HG03135 (cell line): ENCODE results near the gene LINGO4.
"Not testable (repeated sequence)": the region's sequence is repeated elsewhere in the genome, so short reads cannot be mapped to it uniquely, and the experiment has no call there.

ENCODE experiments used
- ATAC-seq: cut with Tn5 transposase; IDR thresholded peaks from one replicate; pipeline ENCODE4 v1.9.1; 2021; ENCODE audit warnings: mild to moderate bottlenecking, moderate library complexity; ENCODE audit not compliant: unreplicated experiment

LINGO4 gene

GRCh38 chr1:151783796-151784195 is 21.4 kb downstream of the LINGO4 start:
- no peak for ATAC-seq

- ATAC-seq: no peak
Measured at GRCh38 chr1:151782741-151783140, 22.5 kb downstream of the LINGO4 start.

- ATAC-seq: not testable (repeated sequence)
Measured at GRCh38 chr1:151782026-151782425, 23.2 kb downstream of the LINGO4 start.

GRCh38 chr1:151780736-151781135 is 24.5 kb downstream of the LINGO4 start:
- ATAC-seq: not testable (repeated sequence)

GRCh38 chr1:151779852-151780251 is 25.4 kb downstream of the LINGO4 start:
- no peak for ATAC-seq

- ATAC-seq: no peak
Measured at GRCh38 chr1:151777317-151777716, 27.9 kb downstream of the LINGO4 start.

- no peak for ATAC-seq
Measured at GRCh38 chr1:151776665-151777062, 28.6 kb downstream of the LINGO4 start.

- no peak for ATAC-seq
Measured at GRCh38 chr1:151775894-151776664, 29.1 kb downstream of the LINGO4 start.

GRCh38 chr1:151774256-151774922 is 30.8 kb downstream of the LINGO4 start:
- no peak for ATAC-seq

GRCh38 chr1:151773702-151774101 is 31.5 kb downstream of the LINGO4 start:
- ATAC-seq: no peak

GRCh38 chr1:151769270-151769669 is 35.9 kb downstream of the LINGO4 start:
- not testable (repeated sequence) for ATAC-seq

- ATAC-seq: not testable (repeated sequence)
Measured at GRCh38 chr1:151768351-151769066, 36.7 kb downstream of the LINGO4 start.

- no peak for ATAC-seq
Measured at GRCh38 chr1:151763990-151764389, 41.2 kb downstream of the LINGO4 start.

GRCh38 chr1:151762941-151763921 is 42.0 kb downstream of the LINGO4 start, which contains the start of gene MRPL9:
Gene MRPL9 (minus strand): TSS chr1:151763496. CDS start chr1:151763479, 17 bp downstream.
- ATAC-seq: peak; percentile 88

- no peak for ATAC-seq
Measured at GRCh38 chr1:151760597-151761385, 44.4 kb downstream of the LINGO4 start.

- no peak for ATAC-seq
Measured at GRCh38 chr1:151759241-151759640, 46.0 kb downstream of the LINGO4 start.

- ATAC-seq: no peak
Measured at GRCh38 chr1:151756291-151756690, 48.9 kb downstream of the LINGO4 start.
